ENCODE measurements around the gene ASB18. TPM values are rescaled to one million over a fixed set of nuclear protein-coding genes. Genes with fewer than 3 reads are reported as not detected.

ASB18 gene
- total RNA-seq, 2 experiments from 2014 or later = not detected

DNA sequence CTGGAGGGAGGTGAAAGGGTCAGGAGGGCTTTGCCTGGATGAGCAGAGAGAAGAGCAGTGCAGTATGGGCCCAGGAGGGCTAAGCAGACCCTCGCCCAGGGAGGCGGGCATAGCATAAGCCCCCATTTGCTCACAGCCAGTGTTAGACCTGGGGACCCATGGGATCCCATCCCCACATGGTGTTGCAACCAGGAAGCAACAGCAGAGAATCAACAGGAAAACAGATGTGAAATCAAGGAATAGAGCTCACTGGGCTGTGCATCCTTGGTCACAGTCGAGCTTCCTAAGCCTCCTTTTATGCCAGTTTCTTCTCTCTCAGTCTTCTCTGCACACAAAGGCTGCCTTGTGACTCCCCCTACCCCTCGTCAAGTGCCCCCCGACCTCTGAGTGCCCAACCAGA, 19.9 kb downstream of the ASB18 start:
- POLR2A ChIA-PET = no interaction called here
- ATAC-seq (ENCODE audit: low read depth) (no peak), DNase-seq (no peak)
- Mint-ChIP-seq H3K27me3 (peaks cover 2% of the 10 kb centered on the region), H3K4me1 (no peaks in the 10 kb centered on the region), H3K9me3 (no peaks in the 10 kb centered on the region), H3K36me3 (no peaks in the 10 kb centered on the region), H3K27ac (no peak overlapping the region), H3K4me3 (no peak overlapping the region)

- Mint-ChIP-seq H3K27ac (no peak overlapping the region), H3K27me3 (peaks cover 12% of the 10 kb centered on the region), H3K4me3 (no peak overlapping the region), H3K36me3 (no peaks in the 10 kb centered on the region), H3K4me1 (no peaks in the 10 kb centered on the region), H3K9me3 (no peaks in the 10 kb centered on the region)
- DNase-seq (no peak), ATAC-seq (ENCODE audit: low read depth) (no peak)
- POLR2A ChIA-PET = no interaction called here
Observed at GRCh38 chr2:236242057-236242495, 22.1 kb downstream of the ASB18 start.

DNA sequence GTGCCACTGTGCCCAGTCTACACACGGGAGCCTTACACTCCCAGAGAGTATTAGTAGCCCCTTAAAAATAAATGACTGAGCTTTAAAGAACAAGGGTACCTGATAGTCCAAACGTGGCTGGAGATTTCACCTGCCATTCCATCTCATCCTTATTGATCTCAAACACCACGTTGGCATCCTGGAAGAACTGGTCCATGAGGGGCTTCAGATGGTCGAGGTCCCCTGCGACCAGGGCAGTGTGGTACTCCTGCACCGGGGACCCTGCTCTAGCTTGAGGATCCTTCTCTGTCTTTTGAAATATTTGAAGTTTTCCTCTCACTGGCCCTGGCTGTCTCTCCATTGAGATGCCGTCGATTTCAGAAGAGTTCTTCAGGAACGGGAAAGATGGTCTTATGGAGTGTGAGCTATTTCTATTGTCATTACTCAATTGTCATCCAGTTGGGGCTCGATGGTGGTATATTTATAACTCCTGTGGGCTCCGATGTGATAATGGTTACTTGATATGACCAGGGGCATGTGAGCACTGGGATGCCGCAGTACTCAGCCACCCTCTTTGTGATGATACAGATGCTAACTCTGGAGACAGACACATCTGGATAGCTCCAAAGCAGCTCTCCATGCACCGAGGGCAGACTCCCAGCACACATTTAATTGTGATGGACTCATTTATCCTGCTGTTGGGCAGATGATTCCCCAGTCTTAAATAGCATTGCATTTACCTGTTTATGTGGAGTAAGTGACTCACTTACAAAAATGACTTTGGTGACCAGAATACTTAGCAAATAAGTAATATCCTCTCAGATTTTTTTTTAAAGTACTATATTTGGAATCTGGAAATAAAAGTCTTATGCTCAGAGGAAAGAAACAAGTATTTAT, 22.8 kb downstream of the ASB18 start:
- DNase-seq (no peak), ATAC-seq (ENCODE audit: low read depth) (no peak)
- Mint-ChIP-seq H3K27ac (no peak overlapping the region), H3K4me3 (no peak overlapping the region), H3K36me3 (no peaks in the 10 kb centered on the region), H3K27me3 (peaks cover 16% of the 10 kb centered on the region), H3K9me3 (no peaks in the 10 kb centered on the region), H3K4me1 (no peaks in the 10 kb centered on the region)
- POLR2A ChIA-PET = no interaction called here

DNA sequence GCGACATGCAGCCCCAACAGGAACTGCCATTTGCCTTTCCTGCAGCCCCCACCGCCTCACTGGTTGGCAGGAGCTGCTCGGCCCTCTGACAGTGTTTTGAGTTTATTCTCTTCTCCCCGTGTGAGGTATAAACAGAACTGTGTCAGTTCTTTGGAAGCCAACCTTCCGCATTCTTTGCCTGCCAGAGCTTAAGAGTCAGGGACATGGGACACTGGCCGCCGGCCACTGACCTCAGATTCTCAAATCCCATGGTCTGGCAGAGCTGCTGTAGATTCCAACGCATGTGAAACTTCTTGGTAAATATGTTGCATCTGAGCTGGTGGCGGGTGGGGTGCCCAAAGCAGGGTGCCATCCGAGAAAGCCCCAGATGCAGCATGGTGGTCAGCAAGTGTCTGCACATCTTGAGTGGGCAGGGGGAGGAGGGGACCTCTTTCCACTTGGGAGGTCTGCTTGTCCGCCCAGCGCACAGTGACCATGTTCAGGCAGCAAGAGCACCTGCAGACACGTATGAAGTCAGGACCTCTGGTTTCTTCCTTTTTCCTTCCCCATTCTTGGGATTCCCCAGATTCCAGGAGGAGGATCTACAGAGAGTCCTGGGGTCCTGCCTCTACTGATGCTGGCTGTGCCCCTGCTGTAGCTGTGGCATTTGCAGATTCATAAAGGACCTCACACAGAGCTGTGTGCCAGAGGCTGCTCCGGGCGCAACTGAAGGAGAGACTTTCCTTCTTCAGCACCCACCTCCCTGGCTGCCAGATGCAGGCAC, 23.8 kb downstream of the ASB18 start:
- H3K4me1 Mint-ChIP-seq = no peaks in the 10 kb centered on the region
- H3K9me3 Mint-ChIP-seq = no peaks in the 10 kb centered on the region
- no peak overlapping the region for H3K27ac Mint-ChIP-seq
- no peaks in the 10 kb centered on the region for H3K36me3 Mint-ChIP-seq
- ATAC-seq (ENCODE audit: low read depth) (no peak), DNase-seq (no peak)
- peaks cover 26% of the 10 kb centered on the region for H3K27me3 Mint-ChIP-seq
- POLR2A ChIA-PET = no interaction called here
- H3K4me3 Mint-ChIP-seq = no peak overlapping the region

- no peaks in the 10 kb centered on the region for H3K36me3 Mint-ChIP-seq
- H3K4me3 Mint-ChIP-seq = no peak overlapping the region
- ATAC-seq (ENCODE audit: low read depth) (no peak), DNase-seq (no peak)
- H3K27ac Mint-ChIP-seq = no peak overlapping the region
- H3K9me3 Mint-ChIP-seq = no peaks in the 10 kb centered on the region
- H3K27me3 Mint-ChIP-seq = peaks cover 31% of the 10 kb centered on the region
- H3K4me1 Mint-ChIP-seq = no peaks in the 10 kb centered on the region
- POLR2A ChIA-PET = no interaction called here
Observed at GRCh38 chr2:236239276-236240065, 24.7 kb downstream of the ASB18 start.

DNA sequence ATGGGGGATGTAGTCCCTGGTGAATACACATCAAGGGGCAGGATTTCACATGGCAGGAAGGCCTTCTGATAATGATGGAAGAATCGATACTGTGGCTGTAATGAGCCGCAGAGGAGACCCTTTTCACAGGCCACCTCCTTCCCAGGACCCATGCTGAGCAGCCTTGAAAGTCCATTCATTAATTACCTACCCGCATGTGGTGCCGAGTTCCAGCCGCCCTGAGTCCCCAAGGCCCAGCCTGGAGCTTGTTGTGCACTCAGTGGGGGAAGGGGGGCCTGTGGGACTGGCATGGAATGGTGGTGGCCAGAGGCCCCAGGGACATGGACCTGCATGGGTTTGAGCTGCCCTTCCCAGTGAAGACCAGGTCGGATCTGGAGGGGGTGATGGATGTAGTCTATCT, 25.5 kb downstream of the ASB18 start:
- H3K4me1 Mint-ChIP-seq = no peaks in the 10 kb centered on the region
- H3K9me3 Mint-ChIP-seq = no peaks in the 10 kb centered on the region
- H3K36me3 Mint-ChIP-seq = no peaks in the 10 kb centered on the region
- ATAC-seq (ENCODE audit: low read depth) (no peak), DNase-seq (no peak)
- POLR2A ChIA-PET = no interaction called here
- peaks cover 39% of the 10 kb centered on the region for H3K27me3 Mint-ChIP-seq
- no peak overlapping the region for H3K27ac Mint-ChIP-seq
- H3K4me3 Mint-ChIP-seq = no peak overlapping the region

- Mint-ChIP-seq H3K27me3 (peaks cover 39% of the 10 kb centered on the region), H3K9me3 (no peaks in the 10 kb centered on the region), H3K36me3 (no peaks in the 10 kb centered on the region), H3K4me1 (no peaks in the 10 kb centered on the region), H3K27ac (no peak overlapping the region), H3K4me3 (no peak overlapping the region)
- POLR2A ChIA-PET = interaction anchor here (0.7 kb wide), 1 partner anchor 279 kb away, joined by 3 read pairs; no protein-coding TSS in a partner anchor
- DNase-seq (no peak), ATAC-seq (ENCODE audit: low read depth) (no peak)
Observed at GRCh38 chr2:236237468-236238190, 26.6 kb downstream of the ASB18 start.

GRCh38 chr2:236236559-236237452, 27.4 kb downstream of the ASB18 start:
- ATAC-seq (ENCODE audit: low read depth) (no peak), DNase-seq (no peak)
- H3K27me3 Mint-ChIP-seq = peaks cover 39% of the 10 kb centered on the region
- H3K36me3 Mint-ChIP-seq = no peaks in the 10 kb centered on the region
- no peaks in the 10 kb centered on the region for H3K9me3 Mint-ChIP-seq
- POLR2A ChIA-PET = no interaction called here
- H3K4me1 Mint-ChIP-seq = no peaks in the 10 kb centered on the region
- H3K4me3 Mint-ChIP-seq = no peak overlapping the region
- H3K27ac Mint-ChIP-seq = no peak overlapping the region

DNA sequence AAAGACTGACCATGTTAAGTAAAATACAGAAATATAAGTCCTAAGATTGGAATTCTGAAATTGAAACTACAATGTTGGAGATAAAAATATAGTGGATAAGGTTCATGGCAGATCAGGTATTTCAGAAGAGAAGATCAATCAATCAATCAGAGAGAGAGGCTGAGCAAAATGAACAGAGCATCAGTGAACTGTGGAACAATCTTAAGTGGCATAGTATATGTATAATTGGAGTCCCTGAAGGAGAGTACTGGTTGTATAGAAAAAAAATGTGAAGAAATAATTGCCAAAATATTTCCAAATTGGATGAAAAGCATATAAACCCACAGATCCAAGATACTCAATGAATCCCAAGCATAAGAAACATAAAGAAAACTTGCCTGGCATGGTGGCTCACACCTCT, 35.0 kb downstream of the ASB18 start:
- peaks cover 10% of the 10 kb centered on the region for H3K27me3 Mint-ChIP-seq
- no peaks in the 10 kb centered on the region for H3K36me3 Mint-ChIP-seq
- DNase-seq (no peak), ATAC-seq (ENCODE audit: low read depth) (no peak)
- no peak overlapping the region for H3K4me3 Mint-ChIP-seq
- H3K9me3 Mint-ChIP-seq = peaks cover 7% of the 10 kb centered on the region
- H3K27ac Mint-ChIP-seq = no peak overlapping the region
- H3K4me1 Mint-ChIP-seq = no peaks in the 10 kb centered on the region
- POLR2A ChIA-PET = no interaction called here

DNA sequence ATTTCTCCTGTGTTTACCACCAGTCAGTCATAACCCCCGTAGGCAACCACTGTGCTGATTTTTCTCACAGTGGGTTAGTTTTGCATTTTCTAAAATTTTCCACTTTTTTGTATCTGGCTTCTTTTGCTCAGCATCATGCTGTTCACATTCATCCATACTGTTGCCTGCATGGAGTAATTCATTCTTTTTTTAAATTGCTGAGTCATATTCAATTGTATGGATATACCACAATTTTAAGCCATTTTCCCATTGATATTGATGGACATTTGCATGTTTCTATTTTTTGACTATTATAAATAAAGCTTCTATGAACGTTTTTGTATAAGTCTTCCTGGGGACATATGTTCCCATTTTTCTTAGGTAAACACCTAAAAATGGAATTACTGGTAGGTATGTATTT, 40.5 kb downstream of the ASB18 start:
- H3K36me3 Mint-ChIP-seq = no peaks in the 10 kb centered on the region
- H3K27ac Mint-ChIP-seq = no peak overlapping the region
- POLR2A ChIA-PET = no interaction called here
- H3K4me3 Mint-ChIP-seq = no peak overlapping the region
- peaks cover 2% of the 10 kb centered on the region for H3K27me3 Mint-ChIP-seq
- no peaks in the 10 kb centered on the region for H3K9me3 Mint-ChIP-seq
- no peaks in the 10 kb centered on the region for H3K4me1 Mint-ChIP-seq
- no peak for ATAC-seq (ENCODE audit: low read depth)
- DNase-seq = no peak

DNA sequence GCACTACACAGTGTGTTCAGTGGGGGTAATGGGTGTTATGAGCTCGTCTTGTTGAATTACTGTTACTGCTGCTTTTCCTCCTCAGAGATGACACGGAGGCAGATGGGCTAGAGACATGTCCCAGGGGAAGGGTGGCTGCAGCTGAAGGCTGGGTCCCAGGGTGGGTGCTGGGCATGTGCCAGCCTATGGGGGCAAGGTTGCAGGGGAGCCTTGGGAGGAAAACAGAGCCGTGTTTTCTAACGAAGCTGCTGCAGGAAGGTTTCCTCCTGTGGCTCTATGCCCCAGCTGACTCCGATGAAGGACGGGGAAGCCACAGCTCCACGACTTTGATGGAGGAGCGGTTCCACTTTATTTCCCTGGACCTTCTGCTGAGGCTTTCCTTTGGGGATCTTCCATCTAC, 42.4 kb downstream of the ASB18 start:
- DNase-seq = no peak
- Mint-ChIP-seq H3K4me3 (no peak overlapping the region), H3K36me3 (no peaks in the 10 kb centered on the region), H3K9me3 (no peaks in the 10 kb centered on the region), H3K4me1 (no peaks in the 10 kb centered on the region), H3K27me3 (peaks cover 2% of the 10 kb centered on the region), H3K27ac (no peak overlapping the region)
- no peak for ATAC-seq (ENCODE audit: low read depth)
- POLR2A ChIA-PET = no interaction called here

DNA sequence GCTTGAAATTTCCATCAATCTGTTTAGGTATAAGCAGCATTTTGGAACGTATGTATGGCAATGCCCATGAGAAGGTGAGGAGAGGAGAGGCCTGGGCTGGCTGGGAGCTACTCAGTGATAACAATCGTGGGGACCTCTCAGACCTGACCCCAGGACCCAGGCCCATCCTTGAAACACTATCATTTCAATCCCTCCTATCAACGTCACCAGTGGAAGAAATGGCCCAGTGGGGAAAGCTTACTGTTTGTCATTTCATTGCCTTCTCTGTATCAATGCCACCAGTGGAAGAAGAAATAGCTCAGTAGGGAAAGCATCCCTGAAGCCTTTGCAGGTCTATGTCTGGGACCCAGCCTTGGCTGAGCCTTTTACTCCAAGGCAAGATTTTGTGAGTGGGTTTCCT, 44.8 kb downstream of the ASB18 start:
- Mint-ChIP-seq H3K4me3 (no peak overlapping the region), H3K27me3 (peaks cover 2% of the 10 kb centered on the region), H3K27ac (no peak overlapping the region), H3K4me1 (no peaks in the 10 kb centered on the region), H3K36me3 (no peaks in the 10 kb centered on the region), H3K9me3 (no peaks in the 10 kb centered on the region)
- DNase-seq = no peak
- ATAC-seq (ENCODE audit: low read depth) = no peak
- POLR2A ChIA-PET = no interaction called here
